ENCODE measurements around the gene HTR3B. TPM values are rescaled to one million over a fixed set of nuclear protein-coding genes. Genes with fewer than 3 reads are reported as not detected.

Gene HTR3B
- polyA plus RNA-seq, 3 donors = 0.04 to 0.14 TPM; not detected in 1

DNA sequence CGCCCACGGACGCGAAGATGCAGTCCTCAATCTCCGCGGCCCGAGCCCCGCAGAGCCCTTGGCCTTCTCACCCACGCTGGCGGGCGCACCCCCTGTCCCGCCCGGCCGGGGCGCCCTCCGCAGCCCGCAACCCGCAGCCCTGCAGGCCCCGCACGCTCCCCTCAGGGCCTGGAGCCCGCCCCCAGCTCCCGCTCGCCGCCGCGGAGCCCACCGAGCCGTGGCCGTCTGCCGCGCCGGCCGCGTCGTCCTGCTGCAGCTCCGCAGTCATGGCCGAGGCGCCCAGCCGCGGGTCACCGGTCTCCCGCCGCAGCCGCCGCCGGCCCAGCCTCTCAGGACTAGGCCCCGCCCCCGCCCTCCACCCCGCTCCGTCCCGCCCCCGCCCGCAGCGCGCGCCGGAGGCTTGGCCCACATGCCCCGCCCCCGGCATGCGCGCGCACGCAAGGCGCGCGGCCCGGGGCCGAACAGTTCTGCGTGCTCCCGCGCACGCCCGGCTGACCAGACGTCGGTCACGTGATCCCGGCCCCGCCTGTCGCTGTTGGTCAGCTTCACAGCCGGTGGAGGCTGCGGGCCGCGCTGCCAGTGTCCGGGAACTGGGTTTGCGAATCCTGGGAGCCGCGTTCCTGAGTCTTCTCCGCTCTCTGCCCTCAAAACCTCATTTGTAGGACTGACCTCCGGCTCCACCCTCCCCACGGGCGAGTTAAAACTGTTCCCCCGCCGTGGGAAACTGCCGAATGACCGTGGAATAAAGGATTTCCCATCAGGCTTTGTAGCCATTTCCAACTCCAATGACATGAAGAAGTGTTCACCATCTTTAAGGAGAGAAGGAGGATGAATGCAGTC lies 29.1 kb upstream of the HTR3B start, which contains the start of gene USP28:
Gene USP28, minus strand, starts transcription at position 339 of the 840 bp plus-strand sequence. Its CDS starts 71 bp downstream, at position 268.
- Mint-ChIP-seq H3K4me1 (peaks cover 31% of the 10 kb centered on the region), H3K27me3 (ENCODE audit: low read depth in 3 of 3) (peaks cover 0 to 4% (median 1%) of the 10 kb centered on the region in 3 donors), H3K36me3 (peaks cover 7 to 13% of the 10 kb centered on the region in 2 donors), H3K9me3 (peaks cover 6 to 17% (median 13%) of the 10 kb centered on the region in 7 donors), H3K4me3 (peak within 1 kb of the TSS; percentile 92 to 96), H3K27ac (peak within 1 kb of the TSS; percentile 93 to 99 (median 97))
- H3K9ac ChIP-seq (ENCODE audit: insufficient read depth, low read length, poor library complexity, severe bottlenecking) = peak within 1 kb of the TSS; percentile 77
- intact Hi-C loops (cut with micrococcal nuclease) = loop anchor here (10.0 kb wide), 3 partner anchors 101 to 561 kb away; partner anchors contain the start of genes C11orf71 (in 1 of the 2), CLDN25 (in 1 of the 2), RBM7 (in 1 of the 2) and TTC12 (in 1 of the 2)
- no peaks in the 10 kb centered on the region for H3K79me2 ChIP-seq (ENCODE audit: insufficient read depth, low read length)
- H3K9me3 ChIP-seq (replicated peaks in 1 of 2; ENCODE audit: control insufficient read depth in 1 of 2, insufficient read depth in 1 of 2, low read length in 2 of 2) = no peaks in the 10 kb centered on the region
- H3K36me3 ChIP-seq (replicated peaks in 1 of 2; ENCODE audit: control insufficient read depth in 1 of 2, insufficient read depth in 2 of 2, low read length in 2 of 2) = no peaks in the 10 kb centered on the region
- peak within 1 kb of the TSS; percentile 98 for H2AFZ ChIP-seq (ENCODE audit: insufficient read depth, low read depth, low read length, poor library complexity, severe bottlenecking)
- peak within 1 kb of the TSS; percentile 72 to 90 (median 74) for H3K4me3 ChIP-seq (replicated peaks in 1 of 3; ENCODE audit: low read depth in 2 of 3, low read length in 3 of 3)
- TF ChIP-seq, protein P1, sequence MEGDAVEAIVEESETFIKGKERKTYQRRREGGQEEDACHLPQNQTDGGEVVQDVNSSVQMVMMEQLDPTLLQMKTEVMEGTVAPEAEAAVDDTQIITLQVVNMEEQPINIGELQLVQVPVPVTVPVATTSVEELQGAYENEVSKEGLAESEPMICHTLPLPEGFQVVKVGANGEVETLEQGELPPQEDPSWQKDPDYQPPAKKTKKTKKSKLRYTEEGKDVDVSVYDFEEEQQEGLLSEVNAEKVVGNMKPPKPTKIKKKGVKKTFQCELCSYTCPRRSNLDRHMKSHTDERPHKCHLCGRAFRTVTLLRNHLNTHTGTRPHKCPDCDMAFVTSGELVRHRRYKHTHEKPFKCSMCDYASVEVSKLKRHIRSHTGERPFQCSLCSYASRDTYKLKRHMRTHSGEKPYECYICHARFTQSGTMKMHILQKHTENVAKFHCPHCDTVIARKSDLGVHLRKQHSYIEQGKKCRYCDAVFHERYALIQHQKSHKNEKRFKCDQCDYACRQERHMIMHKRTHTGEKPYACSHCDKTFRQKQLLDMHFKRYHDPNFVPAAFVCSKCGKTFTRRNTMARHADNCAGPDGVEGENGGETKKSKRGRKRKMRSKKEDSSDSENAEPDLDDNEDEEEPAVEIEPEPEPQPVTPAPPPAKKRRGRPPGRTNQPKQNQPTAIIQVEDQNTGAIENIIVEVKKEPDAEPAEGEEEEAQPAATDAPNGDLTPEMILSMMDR (IDR thresholded peaks at IDR 0.05) = no peak
- no peaks in the 10 kb centered on the region for H3K27me3 ChIP-seq (ENCODE audit: control insufficient read depth in 2 of 2, insufficient read depth in 2 of 2, low read length in 2 of 2)
- peak; percentile 95 to 97 (median 96) for DNase-seq
- no peaks in the 10 kb centered on the region for H4K20me1 ChIP-seq (ENCODE audit: insufficient read depth, low read length)
- H3K4me2 ChIP-seq (replicated peaks; ENCODE audit: extremely low read depth, low read length, poor library complexity, severe bottlenecking) = peak within 1 kb of the TSS; percentile 91
- H3K27ac ChIP-seq (ENCODE audit: low read depth in 1 of 2, low read length in 2 of 2) = peak within 1 kb of the TSS; percentile 92 to 96
- H3K4me1 ChIP-seq (ENCODE audit: control insufficient read depth in 1 of 2, insufficient read depth in 2 of 2, low read length in 2 of 2) = peaks cover 14 to 31% of the 10 kb centered on the region in 2 donors
- WGBS (ENCODE audit: insufficient coverage) = under 1% methylated on average over 89 of the region's 95 CpGs

DNA sequence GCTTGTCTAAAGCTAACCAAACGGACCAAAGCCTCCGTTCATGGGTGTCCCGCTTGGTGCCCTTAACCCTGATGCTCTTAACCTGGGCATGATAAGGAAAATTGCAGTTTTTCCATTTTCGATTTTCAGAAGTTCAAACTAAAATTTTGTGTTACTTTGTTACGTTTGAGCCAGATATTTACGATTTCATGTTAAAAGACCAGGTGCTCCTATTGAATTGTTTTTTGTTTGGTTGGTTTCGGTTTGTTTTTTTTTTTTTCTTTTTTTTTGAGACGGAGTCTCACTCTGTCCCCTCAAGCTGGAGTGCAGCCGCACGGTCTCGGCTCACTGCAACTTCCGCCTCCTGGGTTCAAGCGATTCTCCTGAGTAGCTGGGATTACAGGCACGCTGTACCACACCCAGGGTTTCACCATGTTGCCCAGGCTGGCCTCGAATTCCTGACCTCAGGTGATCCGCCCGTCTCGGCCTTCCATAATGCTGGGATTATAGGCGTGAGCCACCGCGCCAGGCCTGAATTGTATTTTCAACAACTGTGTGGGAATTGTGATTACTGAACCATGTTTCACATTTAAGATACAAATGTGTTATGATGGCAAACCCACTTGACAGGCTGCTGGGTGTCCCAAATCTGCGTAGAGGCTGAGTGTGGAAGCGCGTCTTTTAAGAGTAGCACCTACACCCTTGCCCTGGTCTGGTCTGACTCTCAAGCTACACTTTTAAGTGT lies 28.4 kb upstream of the HTR3B start:
- H3K27me3 Mint-ChIP-seq (ENCODE audit: low read depth in 3 of 3) = peaks cover 0 to 4% (median 1%) of the 10 kb centered on the region in 3 donors
- H3K9me3 Mint-ChIP-seq = peaks cover 6 to 17% (median 13%) of the 10 kb centered on the region in 7 donors
- H4K20me1 ChIP-seq (ENCODE audit: insufficient read depth, low read length) = no peaks in the 10 kb centered on the region
- peaks cover 3 to 9% of the 10 kb centered on the region in 2 donors for H3K36me3 Mint-ChIP-seq
- H3K79me2 ChIP-seq (ENCODE audit: insufficient read depth, low read length) = no peaks in the 10 kb centered on the region
- H3K27me3 ChIP-seq (ENCODE audit: control insufficient read depth in 2 of 2, insufficient read depth in 2 of 2, low read length in 2 of 2) = no peaks in the 10 kb centered on the region
- no peaks in the 10 kb centered on the region for H3K9me3 ChIP-seq (replicated peaks in 1 of 2; ENCODE audit: control insufficient read depth in 1 of 2, insufficient read depth in 1 of 2, low read length in 2 of 2)
- H2AFZ ChIP-seq (ENCODE audit: insufficient read depth, low read depth, low read length, poor library complexity, severe bottlenecking) = peak overlapping the region; percentile 98
- peak overlapping the region; percentile 72 to 90 (median 74) for H3K4me3 ChIP-seq (replicated peaks in 1 of 3; ENCODE audit: low read depth in 2 of 3, low read length in 3 of 3)
- H3K36me3 ChIP-seq (replicated peaks in 1 of 2; ENCODE audit: control insufficient read depth in 1 of 2, insufficient read depth in 2 of 2, low read length in 2 of 2) = no peaks in the 10 kb centered on the region
- H3K4me1 ChIP-seq (ENCODE audit: control insufficient read depth in 1 of 2, insufficient read depth in 2 of 2, low read length in 2 of 2) = peaks cover 14 to 31% of the 10 kb centered on the region in 2 donors
- H3K27ac Mint-ChIP-seq = peak overlapping the region; percentile 93 to 99 (median 97)
- DNase-seq = no peak
- peak overlapping the region; percentile 91 for H3K4me2 ChIP-seq (replicated peaks; ENCODE audit: extremely low read depth, low read length, poor library complexity, severe bottlenecking)
- H3K4me3 Mint-ChIP-seq = peak overlapping the region; percentile 89 to 95
- H3K4me1 Mint-ChIP-seq = peaks cover 30% of the 10 kb centered on the region
- H3K9ac ChIP-seq (ENCODE audit: insufficient read depth, low read length, poor library complexity, severe bottlenecking) = peak overlapping the region; percentile 73
- WGBS (ENCODE audit: insufficient coverage) = 75% methylated on average over 15 of the region's 24 CpGs
- TF ChIP-seq, protein P1 (IDR thresholded peaks at IDR 0.05) = no peak
- peak overlapping the region; percentile 92 to 96 for H3K27ac ChIP-seq (ENCODE audit: low read depth in 1 of 2, low read length in 2 of 2)
- intact Hi-C loops (cut with micrococcal nuclease) = loop anchor here (10.0 kb wide), 3 partner anchors 101 to 561 kb away; partner anchors contain the start of genes C11orf71 (in 1 of the 2), CLDN25 (in 1 of the 2), RBM7 (in 1 of the 2) and TTC12 (in 1 of the 2)

All from CD14-positive monocyte (primary cell).